Measurements from ENCODE around the gene NTRK2. TPM values are rescaled to one million over a fixed set of nuclear protein-coding genes. Genes with fewer than 3 reads are reported as not detected.

Gene NTRK2
- total RNA-seq, 1 donor from 2014 or later, result 16.0 TPM

DNA sequence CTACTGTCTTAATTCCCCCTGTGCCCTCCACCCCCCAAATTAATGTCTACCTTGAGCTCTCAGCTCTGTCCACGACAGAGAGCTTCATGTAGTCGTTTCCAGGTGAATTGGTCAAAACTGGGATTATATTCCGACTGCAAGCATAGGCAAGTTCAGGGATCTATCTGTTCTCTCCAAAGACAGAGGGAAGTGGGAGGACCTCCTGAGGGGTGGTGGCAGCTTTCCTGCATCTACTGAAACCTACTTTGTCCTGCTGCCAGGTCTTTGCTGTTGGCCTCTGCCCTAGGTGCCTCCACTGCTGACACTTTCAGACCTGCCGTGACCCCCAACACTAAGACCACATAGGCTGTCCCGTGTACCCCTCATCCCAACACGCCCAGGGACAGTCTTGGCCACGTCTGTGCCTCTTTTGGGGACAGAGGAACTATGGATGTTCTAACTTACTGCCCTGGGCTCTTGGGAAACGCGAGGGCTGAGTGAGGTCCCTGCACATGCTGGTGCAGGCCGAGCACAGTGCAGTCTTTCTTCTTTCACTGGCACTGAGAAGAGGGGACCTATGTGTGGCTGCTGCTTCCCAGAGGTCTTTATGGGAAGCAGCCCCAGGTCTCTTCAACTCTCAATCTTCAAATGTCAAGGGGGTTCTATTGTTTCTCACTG, 125.6 kb downstream of the NTRK2 start:
- intact Hi-C loops (cut with DNase I), result no loop called here
- no peaks in the 10 kb centered on the region for H3K36me3 ChIP-seq
- no peak overlapping the region for H3K4me3 ChIP-seq
- no peaks in the 10 kb centered on the region for H3K9me3 ChIP-seq
- no peaks in the 10 kb centered on the region for H3K27me3 ChIP-seq
- no peak overlapping the region for H3K27ac ChIP-seq
- peaks cover 6% of the 10 kb centered on the region for H3K4me1 ChIP-seq
- no peak for DNase-seq (ENCODE audit: extremely low spot score in 2 of 2)
- no peak for TF ChIP-seq POLR2A (IDR thresholded peaks at IDR 0.05)
- no peak for TF ChIP-seq POLR2AphosphoS5 (IDR thresholded peaks at IDR 0.05; ENCODE audit: insufficient read depth in 1 of 2, low read depth in 1 of 2)
- TF ChIP-seq, protein P1, sequence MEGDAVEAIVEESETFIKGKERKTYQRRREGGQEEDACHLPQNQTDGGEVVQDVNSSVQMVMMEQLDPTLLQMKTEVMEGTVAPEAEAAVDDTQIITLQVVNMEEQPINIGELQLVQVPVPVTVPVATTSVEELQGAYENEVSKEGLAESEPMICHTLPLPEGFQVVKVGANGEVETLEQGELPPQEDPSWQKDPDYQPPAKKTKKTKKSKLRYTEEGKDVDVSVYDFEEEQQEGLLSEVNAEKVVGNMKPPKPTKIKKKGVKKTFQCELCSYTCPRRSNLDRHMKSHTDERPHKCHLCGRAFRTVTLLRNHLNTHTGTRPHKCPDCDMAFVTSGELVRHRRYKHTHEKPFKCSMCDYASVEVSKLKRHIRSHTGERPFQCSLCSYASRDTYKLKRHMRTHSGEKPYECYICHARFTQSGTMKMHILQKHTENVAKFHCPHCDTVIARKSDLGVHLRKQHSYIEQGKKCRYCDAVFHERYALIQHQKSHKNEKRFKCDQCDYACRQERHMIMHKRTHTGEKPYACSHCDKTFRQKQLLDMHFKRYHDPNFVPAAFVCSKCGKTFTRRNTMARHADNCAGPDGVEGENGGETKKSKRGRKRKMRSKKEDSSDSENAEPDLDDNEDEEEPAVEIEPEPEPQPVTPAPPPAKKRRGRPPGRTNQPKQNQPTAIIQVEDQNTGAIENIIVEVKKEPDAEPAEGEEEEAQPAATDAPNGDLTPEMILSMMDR (IDR thresholded peaks at IDR 0.05), result no peak

DNA sequence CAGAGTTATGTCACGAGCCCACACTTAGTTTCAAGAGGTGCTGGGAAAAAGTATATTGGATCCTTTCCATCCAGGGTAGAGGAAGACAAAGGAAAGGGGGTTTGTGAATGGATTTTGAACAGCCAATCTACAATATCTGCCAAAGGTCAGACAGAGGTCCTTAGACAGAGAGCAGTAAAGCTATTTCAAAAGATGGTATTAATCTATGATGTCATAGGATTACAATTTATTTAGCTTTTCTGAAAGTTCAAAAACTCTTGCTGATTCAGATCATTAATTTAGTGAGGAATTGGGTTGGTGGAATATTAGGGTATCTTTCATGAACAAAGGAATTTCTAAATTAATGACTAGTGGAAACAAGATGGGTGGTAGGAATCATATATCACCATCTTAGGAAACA, 126.9 kb downstream of the NTRK2 start:
- Histone ChIP-seq H3K27me3 (no peaks in the 10 kb centered on the region), H3K9me3 (no peaks in the 10 kb centered on the region), H3K4me1 (peaks cover 6% of the 10 kb centered on the region), H3K27ac (no peak overlapping the region), H3K4me3 (no peak overlapping the region), H3K36me3 (no peaks in the 10 kb centered on the region)
- intact Hi-C loops (cut with DNase I), result no loop called here
- TF ChIP-seq POLR2A (IDR thresholded peaks at IDR 0.05) (no peak), POLR2AphosphoS5 (IDR thresholded peaks at IDR 0.05; ENCODE audit: insufficient read depth in 1 of 2, low read depth in 1 of 2) (no peak)
- TF ChIP-seq, protein P1 (IDR thresholded peaks at IDR 0.05), result no peak
- DNase-seq (ENCODE audit: extremely low spot score in 2 of 2), result no peak

DNA sequence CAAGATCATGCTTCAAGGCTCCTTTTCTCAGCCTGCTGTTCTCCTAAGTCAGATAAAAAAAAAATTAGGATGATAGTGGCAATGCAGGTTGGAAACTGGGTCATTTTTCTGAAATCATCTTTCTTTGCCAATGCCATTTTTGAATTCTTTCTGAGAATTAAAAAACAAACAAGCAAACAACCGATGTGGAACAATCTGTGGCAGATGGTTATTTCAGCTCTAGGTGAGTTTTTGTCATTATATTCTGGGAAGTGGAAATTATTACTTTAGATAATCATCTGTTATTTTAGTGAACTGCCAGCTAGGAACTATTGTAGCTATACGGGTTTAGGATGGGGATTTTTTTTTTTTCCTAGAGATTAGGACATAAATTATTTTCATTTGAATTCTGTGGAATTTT, 129.7 kb downstream of the NTRK2 start:
- Histone ChIP-seq H3K4me1 (no peaks in the 10 kb centered on the region), H3K36me3 (no peaks in the 10 kb centered on the region), H3K27ac (no peak overlapping the region), H3K9me3 (no peaks in the 10 kb centered on the region), H3K4me3 (no peak overlapping the region), H3K27me3 (no peaks in the 10 kb centered on the region)
- DNase-seq (ENCODE audit: extremely low spot score in 2 of 2), result no peak
- no peak for TF ChIP-seq POLR2A (IDR thresholded peaks at IDR 0.05)
- TF ChIP-seq, protein P1 (IDR thresholded peaks at IDR 0.05), result no peak
- TF ChIP-seq POLR2AphosphoS5 (IDR thresholded peaks at IDR 0.05; ENCODE audit: insufficient read depth in 1 of 2, low read depth in 1 of 2), result no peak
- intact Hi-C loops (cut with DNase I), result no loop called here

DNA sequence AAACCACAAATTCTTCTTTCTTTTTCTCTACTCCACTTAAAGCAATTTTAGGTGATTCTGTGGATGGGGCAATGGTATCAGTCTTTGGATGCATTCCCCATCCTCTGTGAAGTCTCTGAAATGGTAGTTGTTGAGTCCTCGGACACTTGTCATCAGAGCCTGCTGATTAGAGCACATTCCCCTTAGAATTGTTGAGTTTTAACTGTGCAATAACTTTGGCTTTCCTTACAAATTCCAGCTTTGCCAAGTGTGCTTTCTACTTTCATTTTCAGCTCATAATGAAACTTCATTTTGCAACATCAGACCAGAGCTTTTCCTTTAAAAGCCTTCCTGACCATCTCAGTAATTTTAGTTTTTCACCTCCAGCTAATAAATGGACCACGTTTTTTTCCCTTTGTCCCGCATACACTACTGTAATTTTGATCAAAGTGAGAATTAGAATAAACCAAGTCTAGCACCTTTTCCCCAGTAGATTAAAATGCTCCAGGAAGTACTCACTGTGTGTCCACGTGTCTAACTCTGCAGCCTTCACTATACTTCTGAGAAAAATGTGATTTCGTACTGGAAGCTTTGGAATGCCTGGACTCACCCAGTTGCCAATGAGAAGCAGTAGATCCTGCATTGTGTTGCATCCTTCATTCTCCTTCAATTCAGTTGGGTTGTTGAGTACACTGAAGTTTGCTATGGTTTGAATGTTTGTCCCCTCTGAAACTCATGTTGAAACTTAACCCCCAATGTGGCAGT, 135.6 kb downstream of the NTRK2 start:
- Histone ChIP-seq H3K27ac (no peak overlapping the region), H3K36me3 (no peaks in the 10 kb centered on the region), H3K4me3 (no peak overlapping the region), H3K27me3 (no peaks in the 10 kb centered on the region), H3K9me3 (no peaks in the 10 kb centered on the region), H3K4me1 (peaks cover 24% of the 10 kb centered on the region)
- TF ChIP-seq POLR2AphosphoS5 (IDR thresholded peaks at IDR 0.05; ENCODE audit: insufficient read depth in 1 of 2, low read depth in 1 of 2) (no peak), POLR2A (IDR thresholded peaks at IDR 0.05) (no peak)
- TF ChIP-seq, protein P1 (IDR thresholded peaks at IDR 0.05), result no peak
- no peak for DNase-seq (ENCODE audit: extremely low spot score in 2 of 2)
- intact Hi-C loops (cut with DNase I), result no loop called here

DNA sequence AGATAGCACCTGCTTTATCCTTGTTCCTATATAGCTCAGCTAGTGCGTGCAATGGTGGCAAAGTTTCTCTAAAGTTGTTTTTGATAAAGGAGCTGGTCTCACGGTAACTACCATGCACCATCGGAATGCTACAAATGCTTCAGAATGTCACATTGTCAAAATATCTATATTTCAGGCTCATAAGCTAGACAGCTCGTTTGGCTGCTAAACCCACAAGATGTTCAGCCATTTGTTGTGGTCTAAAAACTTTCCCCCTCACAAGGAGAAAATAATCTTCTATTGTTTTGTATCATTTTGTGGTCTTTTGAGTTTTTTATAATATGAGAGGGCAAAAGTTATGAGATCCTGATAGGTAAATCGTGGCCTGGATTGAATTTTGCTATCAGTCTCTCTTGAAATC, 137.9 kb downstream of the NTRK2 start:
- Histone ChIP-seq H3K4me3 (no peak overlapping the region), H3K9me3 (no peaks in the 10 kb centered on the region), H3K36me3 (no peaks in the 10 kb centered on the region), H3K27me3 (no peaks in the 10 kb centered on the region), H3K27ac (no peak overlapping the region), H3K4me1 (peaks cover 24% of the 10 kb centered on the region)
- intact Hi-C loops (cut with DNase I), result no loop called here
- no peak for DNase-seq (ENCODE audit: extremely low spot score in 2 of 2)
- TF ChIP-seq POLR2A (IDR thresholded peaks at IDR 0.05), result no peak
- no peak for TF ChIP-seq POLR2AphosphoS5 (IDR thresholded peaks at IDR 0.05; ENCODE audit: insufficient read depth in 1 of 2, low read depth in 1 of 2)
- TF ChIP-seq, protein P1 (IDR thresholded peaks at IDR 0.05), result no peak

All from vagina (tissue), 2 donors.